Sigmoid colon (tissue), 7 donors: Measurements from ENCODE around the gene VCP. TPM values are rescaled to one million over a fixed set of nuclear protein-coding genes. Genes with fewer than 3 reads are reported as not detected.

Experiments used
- DNase-seq: peaks from one replicate; pipeline ENCODE4 v3.0.0-alpha.2; 2019
- H3K27ac ChIP-seq, 4 donors: fragments of 200-600 bp; sonication (generic); one replicate each; pipeline ENCODE4 v1.5.1; 2016 to 2019; ENCODE audit warnings: mild to moderate bottlenecking in 1 of 4
- H3K27me3 ChIP-seq, 3 donors: fragments of 200-600 bp; sonication (generic); one replicate each; pipeline ENCODE4 v1.5.1; 2019; ENCODE audit warnings: mild to moderate bottlenecking in 1 of 3
- H3K36me3 ChIP-seq, 4 donors: fragments of 200-600 bp; sonication (generic); one replicate each; pipeline ENCODE4 v1.5.1; 2016 to 2019
- H3K4me1 ChIP-seq, 4 donors: fragments of 200-600 bp; sonication (generic); one replicate each; pipeline ENCODE4 v1.5.1; 2017 to 2019
- H3K4me3 ChIP-seq, 4 donors: fragments of 200-600 bp; sonication (generic); one replicate each; pipeline ENCODE4 v1.5.1; 2017 to 2019; ENCODE audit warnings: mild to moderate bottlenecking in 2 of 4, moderate library complexity in 1 of 4
- H3K9me3 ChIP-seq, 4 donors: fragments of 200-600 bp in 3 of 4; sonication (generic) in 3 of 4; one replicate each; pipeline versions ENCODE4 v1.5.1 to v1.6.1; 2013 to 2019
- CTCF ChIP-seq, 4 experiments: fragments of 450-650 bp in 3 of 4; fragments of 200-600 bp in 1 of 4; IDR thresholded peaks; one replicate each; pipeline ENCODE4 v1.5.1; 2016 to 2019; ENCODE audit warnings: antibody characterized with exemption in 4 of 4, mild to moderate bottlenecking in 3 of 4, moderate library complexity in 2 of 4
- EP300 ChIP-seq, 4 donors: sonication (generic); formaldehyde crosslinking; IDR thresholded peaks; one replicate each; pipeline ENCODE4 v1.6.1; 2017; ENCODE audit warnings: antibody characterized with exemption in 4 of 4
- POLR2A ChIP-seq, 2 donors: fragments of 450-650 bp; IDR thresholded peaks; one replicate each; pipeline ENCODE4 v1.6.1; 2016; ENCODE audit warnings: antibody characterized with exemption in 2 of 2, mild to moderate bottlenecking in 2 of 2, moderate library complexity in 2 of 2
- POLR2AphosphoS5 ChIP-seq, 4 donors: sonication (generic); formaldehyde crosslinking; IDR thresholded peaks; one replicate each; pipeline ENCODE4 v1.6.1; 2017; ENCODE audit warnings: antibody characterized with exemption in 4 of 4
- WGBS, 2 donors: extraction: QIAGEN DNeasy Blood & Tissue Kit; methylation state at CpG; one replicate each; pipeline ENCODE4 v1.1.7; 2013; 5-methylcytosine and 5-hydroxymethylcytosine counted together
- intact Hi-C: fragments of 100-400 bp; cut with DNase I; formaldehyde crosslinking; loops from one replicate; pipeline ENCODE4 v1.15.1; 2023
- polyA plus RNA-seq, 3 donors: library from polyadenylated mRNA; stranded (reverse); fragments of 200-250 nt; gene quantifications; one replicate each; pipeline ENCODE4 v1.2.3, GENCODE V29; 2013
- total RNA-seq, 4 donors: library from RNA; depleted of rRNA; stranded (reverse); fragments of >200 nt; gene quantifications; one replicate each; pipeline ENCODE4 v1.1.0, GENCODE V29; 2016
- donor health status: healthy with polysubstance abuse.
- donor health status: Bipolar disorder and iron deficiency.
- donor health status: healthy.

The VCP gene
- total and polyA plus RNA-seq, 7 donors, result 50.5 to 129 (median 108) TPM

DNA sequence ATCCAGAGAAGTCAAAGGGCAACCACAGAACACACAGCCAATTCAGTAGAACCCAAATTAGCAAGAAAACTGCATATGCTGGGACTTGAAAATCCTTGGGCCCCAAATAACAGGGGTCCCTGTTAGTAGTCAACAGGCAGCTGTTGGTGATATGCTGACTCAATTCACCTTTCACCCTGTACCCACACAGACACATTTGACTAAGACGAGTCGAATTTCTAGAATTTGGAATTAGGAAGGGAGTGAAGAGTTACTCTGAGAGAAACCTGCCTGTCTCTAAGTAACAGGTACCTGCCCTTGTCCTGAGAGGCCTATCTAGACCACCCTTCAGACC, 821 bp upstream of the VCP start:
- H3K27me3 ChIP-seq, result no peaks in the 10 kb centered on the region
- no peak overlapping the region for H3K4me3 ChIP-seq
- no peak for DNase-seq
- no peaks in the 10 kb centered on the region for H3K9me3 ChIP-seq
- intact Hi-C loops, result loop anchor here (5.0 kb wide), 2 partner anchors 39 to 86 kb away; partner anchors contain the start of gene DNAJB5
- peak overlapping the region; percentile 99 to 100 (median 100) for H3K27ac ChIP-seq
- no peaks in the 10 kb centered on the region for H3K36me3 ChIP-seq
- no peak for TF ChIP-seq EP300 (IDR thresholded peaks at IDR 0.05)
- no peak for TF ChIP-seq CTCF (IDR thresholded peaks at IDR 0.05)
- TF ChIP-seq POLR2AphosphoS5 (IDR thresholded peaks at IDR 0.05), result no peak
- TF ChIP-seq POLR2A (IDR thresholded peaks at IDR 0.05), result no peak
- WGBS, 2 donors, result 85 to 97% methylated on average over 2 of the region's 2 CpGs
- peaks cover 0 to 39% (median 31%) of the 10 kb centered on the region in 4 donors for H3K4me1 ChIP-seq

- Histone ChIP-seq H3K27ac (peak overlapping the region; percentile 99 to 100 (median 100)), H3K4me1 (peaks cover 0 to 47% (median 33%) of the 10 kb centered on the region in 4 donors), H3K9me3 (no peaks in the 10 kb centered on the region), H3K27me3 (no peaks in the 10 kb centered on the region), H3K4me3 (peak overlapping the region; percentile 80 to 100 (median 90)), H3K36me3 (peaks cover 7 to 12% (median 9%) of the 10 kb centered on the region in 4 donors)
- WGBS, 2 donors, result 0 to 1% methylated on average over 79 of the region's 79 CpGs
- intact Hi-C loops, result loop anchor here (5.0 kb wide), 2 partner anchors 40 to 85 kb away; partner anchors contain the start of gene DNAJB5
- peak; percentile 94 for DNase-seq
- TF ChIP-seq POLR2AphosphoS5 (IDR thresholded peaks at IDR 0.05), result peak; percentile 3 to 74 (median 14)
- TF ChIP-seq CTCF (IDR thresholded peaks at IDR 0.05), result no peak
- TF ChIP-seq POLR2A (IDR thresholded peaks at IDR 0.05), result peak in 1 of 2 donors; percentile 11
- TF ChIP-seq EP300 (IDR thresholded peaks at IDR 0.05), result no peak
Measured at GRCh38 chr9:35071814-35072460, 488 bp downstream of the VCP start.

- 1 to 2% methylated on average over 20 of the region's 20 CpGs for WGBS, 2 donors
- Histone ChIP-seq H3K4me1 (peaks cover 0 to 47% (median 33%) of the 10 kb centered on the region in 4 donors), H3K36me3 (peaks cover 14 to 20% (median 17%) of the 10 kb centered on the region in 4 donors), H3K9me3 (no peaks in the 10 kb centered on the region), H3K27me3 (no peaks in the 10 kb centered on the region), H3K27ac (peak overlapping the region; percentile 99 to 100 (median 100)), H3K4me3 (peak overlapping the region; percentile 80 to 100 (median 90))
- intact Hi-C loops, result loop anchor here (5.0 kb wide), 2 partner anchors 41 to 84 kb away; partner anchors contain the start of gene DNAJB5
- TF ChIP-seq POLR2A (IDR thresholded peaks at IDR 0.05) (no peak), CTCF (IDR thresholded peaks at IDR 0.05) (no peak), EP300 (IDR thresholded peaks at IDR 0.05) (no peak), POLR2AphosphoS5 (IDR thresholded peaks at IDR 0.05) (no peak)
- DNase-seq, result no peak
Measured at GRCh38 chr9:35070823-35071813, 1.3 kb downstream of the VCP start.

GRCh38 chr9:35069020-35069419, 3.4 kb downstream of the VCP start:
- Histone ChIP-seq H3K4me1 (peaks cover 0 to 47% (median 33%) of the 10 kb centered on the region in 4 donors), H3K27me3 (no peaks in the 10 kb centered on the region), H3K36me3 (peaks cover 35 to 41% (median 38%) of the 10 kb centered on the region in 4 donors), H3K9me3 (no peaks in the 10 kb centered on the region), H3K27ac (peak overlapping the region in 3 of 4 donors; percentile 12 to 100 (median 99)), H3K4me3 (no peak overlapping the region)
- TF ChIP-seq POLR2A (IDR thresholded peaks at IDR 0.05) (no peak), EP300 (IDR thresholded peaks at IDR 0.05) (no peak), CTCF (IDR thresholded peaks at IDR 0.05) (no peak), POLR2AphosphoS5 (IDR thresholded peaks at IDR 0.05) (no peak)
- intact Hi-C loops, result no loop called here
- no peak for DNase-seq
- 78 to 84% methylated on average over 4 of the region's 4 CpGs for WGBS, 2 donors
